ENCODE results near the gene MAGI2.
A peak's percentile ranks its signal among the peaks of the same experiment; 100 is the strongest.

MAGI2 gene

DNA sequence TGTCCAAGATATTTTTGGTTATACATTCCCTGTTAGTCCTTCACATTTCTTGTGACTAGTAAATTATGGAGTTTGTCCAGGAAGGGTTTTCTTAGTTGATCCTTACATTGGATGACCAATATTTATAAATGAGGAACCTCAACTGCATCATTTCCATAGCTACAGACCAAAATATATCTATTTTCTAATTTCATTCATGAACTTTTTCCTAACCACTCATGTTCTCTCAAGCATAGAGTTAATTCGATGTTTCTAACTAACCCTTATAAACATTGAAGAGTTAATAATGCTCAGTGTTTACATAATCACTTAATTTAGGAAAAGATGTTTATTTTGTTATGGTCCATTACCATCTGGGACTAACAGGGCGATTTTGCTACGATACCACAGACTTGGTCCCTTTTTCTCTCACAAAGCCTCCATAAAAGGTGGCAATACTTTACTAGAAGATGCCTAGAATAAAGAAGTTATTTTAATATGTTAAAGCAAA lies 591.0 kb downstream of the MAGI2 start:
- TF ChIP-seq, protein P1, sequence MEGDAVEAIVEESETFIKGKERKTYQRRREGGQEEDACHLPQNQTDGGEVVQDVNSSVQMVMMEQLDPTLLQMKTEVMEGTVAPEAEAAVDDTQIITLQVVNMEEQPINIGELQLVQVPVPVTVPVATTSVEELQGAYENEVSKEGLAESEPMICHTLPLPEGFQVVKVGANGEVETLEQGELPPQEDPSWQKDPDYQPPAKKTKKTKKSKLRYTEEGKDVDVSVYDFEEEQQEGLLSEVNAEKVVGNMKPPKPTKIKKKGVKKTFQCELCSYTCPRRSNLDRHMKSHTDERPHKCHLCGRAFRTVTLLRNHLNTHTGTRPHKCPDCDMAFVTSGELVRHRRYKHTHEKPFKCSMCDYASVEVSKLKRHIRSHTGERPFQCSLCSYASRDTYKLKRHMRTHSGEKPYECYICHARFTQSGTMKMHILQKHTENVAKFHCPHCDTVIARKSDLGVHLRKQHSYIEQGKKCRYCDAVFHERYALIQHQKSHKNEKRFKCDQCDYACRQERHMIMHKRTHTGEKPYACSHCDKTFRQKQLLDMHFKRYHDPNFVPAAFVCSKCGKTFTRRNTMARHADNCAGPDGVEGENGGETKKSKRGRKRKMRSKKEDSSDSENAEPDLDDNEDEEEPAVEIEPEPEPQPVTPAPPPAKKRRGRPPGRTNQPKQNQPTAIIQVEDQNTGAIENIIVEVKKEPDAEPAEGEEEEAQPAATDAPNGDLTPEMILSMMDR (IDR thresholded peaks at IDR 0.05; ENCODE audit: low read depth, low read length, missing control alignments): no peak
- H3K36me3 ChIP-seq (replicated peaks): no peaks in the 10 kb centered on the region
- DNase-seq: no peak
- in situ Hi-C loops (cut with HindIII; ENCODE audit: low pct_ligation_motif_present, low sequenced_read_pairs): no loop called here
- no peak overlapping the region for H3K4me3 ChIP-seq (ENCODE audit: low read depth, low read length)
- no peaks in the 10 kb centered on the region for H3K27me3 ChIP-seq (replicated peaks)
- no peak overlapping the region for H3K27ac ChIP-seq

GRCh38 chr7:78852951-78853350 lies 600.5 kb downstream of the MAGI2 start:
- H3K27ac ChIP-seq: no peak overlapping the region
- H3K27me3 ChIP-seq (replicated peaks): no peaks in the 10 kb centered on the region
- in situ Hi-C loops (cut with HindIII; ENCODE audit: low pct_ligation_motif_present, low sequenced_read_pairs): no loop called here
- no peak overlapping the region for H3K4me3 ChIP-seq (ENCODE audit: low read depth, low read length)
- DNase-seq: peak; percentile 5
- TF ChIP-seq, protein P1 (IDR thresholded peaks at IDR 0.05; ENCODE audit: low read depth, low read length, missing control alignments): no peak
- no peaks in the 10 kb centered on the region for H3K36me3 ChIP-seq (replicated peaks)

- Histone ChIP-seq H3K27me3 (replicated peaks) (no peaks in the 10 kb centered on the region), H3K4me3 (ENCODE audit: low read depth, low read length) (no peak overlapping the region), H3K27ac (no peak overlapping the region), H3K36me3 (replicated peaks) (no peaks in the 10 kb centered on the region)
- TF ChIP-seq, protein P1 (IDR thresholded peaks at IDR 0.05; ENCODE audit: low read depth, low read length, missing control alignments): no peak
- in situ Hi-C loops (cut with HindIII; ENCODE audit: low pct_ligation_motif_present, low sequenced_read_pairs): no loop called here
- no peak for DNase-seq
Measured at GRCh38 chr7:78850093-78850740, 603.2 kb downstream of the MAGI2 start.

GRCh38 chr7:78845155-78845554 lies 608.3 kb downstream of the MAGI2 start:
- in situ Hi-C loops (cut with HindIII; ENCODE audit: low pct_ligation_motif_present, low sequenced_read_pairs): no loop called here
- TF ChIP-seq, protein P1 (IDR thresholded peaks at IDR 0.05; ENCODE audit: low read depth, low read length, missing control alignments): no peak
- no peak overlapping the region for H3K4me3 ChIP-seq (ENCODE audit: low read depth, low read length)
- no peak for DNase-seq
- H3K27me3 ChIP-seq (replicated peaks): no peaks in the 10 kb centered on the region
- no peak overlapping the region for H3K27ac ChIP-seq
- no peaks in the 10 kb centered on the region for H3K36me3 ChIP-seq (replicated peaks)

- H3K36me3 ChIP-seq (replicated peaks): no peaks in the 10 kb centered on the region
- TF ChIP-seq, protein P1 (IDR thresholded peaks at IDR 0.05; ENCODE audit: low read depth, low read length, missing control alignments): no peak
- no peak for DNase-seq
- no peaks in the 10 kb centered on the region for H3K27me3 ChIP-seq (replicated peaks)
- in situ Hi-C loops (cut with HindIII; ENCODE audit: low pct_ligation_motif_present, low sequenced_read_pairs): no loop called here
- no peak overlapping the region for H3K27ac ChIP-seq
- no peak overlapping the region for H3K4me3 ChIP-seq (ENCODE audit: low read depth, low read length)
Measured at GRCh38 chr7:78842068-78842467, 611.4 kb downstream of the MAGI2 start.

DNA sequence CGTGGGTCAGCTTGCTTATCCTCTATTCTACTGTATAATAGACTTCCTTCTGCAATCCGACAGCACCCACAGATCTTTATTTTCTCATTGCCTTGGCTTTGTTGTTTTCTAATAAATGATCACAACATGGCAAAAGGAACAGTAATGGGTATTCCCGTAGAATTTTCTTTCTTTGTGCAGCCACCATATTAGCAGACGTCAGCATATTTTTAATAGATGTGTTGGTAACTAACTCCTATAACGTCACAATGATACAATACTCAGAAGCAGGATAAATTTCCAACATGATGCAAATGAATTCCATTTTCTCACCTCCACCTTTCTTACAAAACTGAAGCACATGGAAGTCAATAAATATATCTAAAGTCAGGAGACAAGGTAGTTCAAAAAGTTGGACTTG lies 617.6 kb downstream of the MAGI2 start:
- no peak overlapping the region for H3K27ac ChIP-seq
- no peak overlapping the region for H3K4me3 ChIP-seq (ENCODE audit: low read depth, low read length)
- in situ Hi-C loops (cut with HindIII; ENCODE audit: low pct_ligation_motif_present, low sequenced_read_pairs): no loop called here
- no peaks in the 10 kb centered on the region for H3K36me3 ChIP-seq (replicated peaks)
- DNase-seq: no peak
- no peaks in the 10 kb centered on the region for H3K27me3 ChIP-seq (replicated peaks)
- TF ChIP-seq, protein P1 (IDR thresholded peaks at IDR 0.05; ENCODE audit: low read depth, low read length, missing control alignments): no peak
